Epithelial cell of proximal tubule (primary cell): ENCODE measurements around the gene AUH. TPM values are rescaled to one million over a fixed set of nuclear protein-coding genes. Genes with fewer than 3 reads are reported as not detected.

Source experiments
- DNase-seq: peaks from one replicate; pipeline ENCODE4 v3.0.0-alpha.2; 2011; ENCODE audit warnings: low read depth
- H3K4me3 ChIP-seq: 2 replicates; pipeline ENCODE4 v1.5.1; 2011; ENCODE audit warnings: low read depth, mild to moderate bottlenecking, low read length
- CTCF ChIP-seq: conservative IDR thresholded peaks from 2 replicates; pipeline ENCODE4 v1.5.1; 2012; ENCODE audit warnings: low read depth, mild to moderate bottlenecking, low read length
- total RNA-seq: library from RNA; depleted of rRNA; stranded (reverse); fragments of >200 nt; gene quantifications from 2 replicates; pipeline ENCODE4 v1.2.3, GENCODE V29; 2015

The AUH gene
- total RNA-seq, 1 donor from 2014 or later, result 16.8 TPM

- no peak for TF ChIP-seq CTCF
- DNase-seq, result no peak
- no peak overlapping the region for H3K4me3 ChIP-seq
These were observed 63.4 kb downstream of the AUH start for GRCh38 chr9:91298311-91298710.

DNA sequence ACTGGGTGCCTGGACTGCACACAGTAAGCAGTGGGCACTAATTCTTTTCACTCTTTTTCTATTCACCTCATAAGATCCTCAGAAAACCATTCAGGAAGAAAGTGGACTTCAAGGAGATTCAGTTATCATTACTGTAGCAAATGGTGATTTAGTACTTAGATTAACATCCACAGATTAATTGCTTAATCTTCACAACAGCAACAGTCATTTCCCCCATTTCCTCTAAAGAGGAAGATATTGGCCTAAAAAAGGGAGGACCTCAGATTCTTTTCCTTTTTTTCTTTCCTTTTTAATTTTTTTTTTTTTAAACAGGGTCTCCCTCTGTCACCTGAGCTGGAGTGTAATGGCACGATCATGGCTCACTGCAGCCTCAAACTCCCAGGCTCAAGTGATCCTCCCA is 64.4 kb downstream of the AUH start:
- DNase-seq, result no peak
- no peak overlapping the region for H3K4me3 ChIP-seq
- TF ChIP-seq CTCF, result no peak

- H3K4me3 ChIP-seq, result no peak overlapping the region
- no peak for TF ChIP-seq CTCF
- DNase-seq, result no peak
These were observed 65.4 kb downstream of the AUH start for GRCh38 chr9:91296354-91296753.

- no peak for DNase-seq
- no peak for TF ChIP-seq CTCF
- no peak overlapping the region for H3K4me3 ChIP-seq
These were observed 66.4 kb downstream of the AUH start for GRCh38 chr9:91295357-91295756.

GRCh38 chr9:91291866-91292265 is 69.9 kb downstream of the AUH start:
- no peak for TF ChIP-seq CTCF

GRCh38 chr9:91289244-91289643 is 72.5 kb downstream of the AUH start:
- TF ChIP-seq CTCF, result no peak
- no peak for DNase-seq
- no peak overlapping the region for H3K4me3 ChIP-seq

More at GRCh38 chr9:91291866-91292265, 69.9 kb downstream of the AUH start:
- H3K4me3 ChIP-seq, result no peak overlapping the region
- no peak for DNase-seq

DNA sequence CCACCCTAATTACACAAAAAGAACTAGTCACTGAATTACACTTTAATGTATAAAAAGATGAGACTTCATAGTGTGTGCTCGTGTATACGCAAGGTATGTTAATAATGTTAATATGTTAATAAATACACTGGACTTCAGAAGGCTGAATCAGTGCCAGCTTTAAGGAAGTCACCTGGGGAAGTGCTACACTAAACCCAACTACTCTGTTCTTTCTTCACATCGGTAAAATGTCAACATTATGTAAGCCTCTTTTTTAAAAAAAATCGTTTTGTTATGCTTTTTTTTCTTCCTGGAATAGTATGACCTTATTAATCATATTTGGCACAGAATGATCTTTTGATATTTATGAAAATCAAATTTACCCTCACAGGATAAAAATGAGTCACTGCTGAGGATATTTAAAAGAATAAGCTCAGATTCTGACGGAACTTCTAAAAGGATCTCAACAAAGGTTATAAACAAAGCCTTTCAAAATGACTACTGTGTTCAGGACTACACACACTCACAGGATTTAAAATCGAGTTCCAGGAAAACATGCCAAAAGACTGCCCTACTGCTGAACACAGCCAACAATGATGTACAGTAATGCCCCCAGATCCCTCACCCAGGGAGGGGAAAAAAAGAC is 75.9 kb downstream of the AUH start:
- no peak overlapping the region for H3K4me3 ChIP-seq
- DNase-seq, result no peak
- no peak for TF ChIP-seq CTCF
